GM19240 (cell line): ENCODE measurements around the gene PLA2G4E.

Experiments used
- DNase-seq: peaks from one replicate; pipeline ENCODE4 v3.0.0; 2011; ENCODE audit warnings: low spot score; ENCODE audit not compliant: insufficient read length

PLA2G4E gene

GRCh38 chr15:41957021-41957897, 63.6 kb downstream of the PLA2G4E start:
- no peak for DNase-seq

GRCh38 chr15:41955807-41956525, 64.9 kb downstream of the PLA2G4E start:
- DNase-seq, result no peak

GRCh38 chr15:41955100-41955499, 65.7 kb downstream of the PLA2G4E start:
- DNase-seq, result no peak

- no peak for DNase-seq
These were observed 66.8 kb downstream of the PLA2G4E start for GRCh38 chr15:41954036-41954435.

- DNase-seq, result no peak
These were observed 68.8 kb downstream of the PLA2G4E start for GRCh38 chr15:41952013-41952563.

- DNase-seq, result no peak
These were observed 69.3 kb downstream of the PLA2G4E start for GRCh38 chr15:41951571-41951970.

- no peak for DNase-seq
These were observed 70.4 kb downstream of the PLA2G4E start for GRCh38 chr15:41950489-41950888.

GRCh38 chr15:41950127-41950483, 70.7 kb downstream of the PLA2G4E start:
- DNase-seq, result no peak

GRCh38 chr15:41949401-41950126, 71.3 kb downstream of the PLA2G4E start:
- no peak for DNase-seq

- DNase-seq, result no peak
These were observed 72.4 kb downstream of the PLA2G4E start for GRCh38 chr15:41948490-41948889.

- DNase-seq, result no peak
These were observed 73.9 kb downstream of the PLA2G4E start for GRCh38 chr15:41946970-41947369.

- DNase-seq, result no peak
These were observed 75.1 kb downstream of the PLA2G4E start for GRCh38 chr15:41945731-41946130.

- DNase-seq, result no peak
These were observed 75.6 kb downstream of the PLA2G4E start for GRCh38 chr15:41945221-41945620.

- no peak for DNase-seq
These were observed 76.4 kb downstream of the PLA2G4E start for GRCh38 chr15:41944313-41944940.

- no peak for DNase-seq
These were observed 77.1 kb downstream of the PLA2G4E start for GRCh38 chr15:41943543-41944312.

GRCh38 chr15:41942886-41943285, 78.0 kb downstream of the PLA2G4E start:
- no peak for DNase-seq

- DNase-seq, result no peak
These were observed 79.0 kb downstream of the PLA2G4E start for GRCh38 chr15:41941644-41942415.

GRCh38 chr15:41940441-41940857, 80.4 kb downstream of the PLA2G4E start:
- no peak for DNase-seq

- no peak for DNase-seq
These were observed 80.9 kb downstream of the PLA2G4E start for GRCh38 chr15:41939986-41940385.

GRCh38 chr15:41937568-41937923, 83.3 kb downstream of the PLA2G4E start:
- DNase-seq, result no peak
